HG02571 (cell line): ENCODE measurements around the gene CCDC86.

Experiments used
- ATAC-seq: cut with Tn5 transposase; IDR thresholded peaks from one replicate; pipeline ENCODE4 v1.9.1; 2021; ENCODE audit warnings: mild to moderate bottlenecking, moderate library complexity; ENCODE audit not compliant: unreplicated experiment

CCDC86 gene

GRCh38 chr11:60889869-60890311, 48.0 kb downstream of the CCDC86 start:
- no peak for ATAC-seq

GRCh38 chr11:60890696-60891095, 48.8 kb downstream of the CCDC86 start:
- no peak for ATAC-seq

- no peak for ATAC-seq
Observed at GRCh38 chr11:60891103-60891741, 49.3 kb downstream of the CCDC86 start.

DNA sequence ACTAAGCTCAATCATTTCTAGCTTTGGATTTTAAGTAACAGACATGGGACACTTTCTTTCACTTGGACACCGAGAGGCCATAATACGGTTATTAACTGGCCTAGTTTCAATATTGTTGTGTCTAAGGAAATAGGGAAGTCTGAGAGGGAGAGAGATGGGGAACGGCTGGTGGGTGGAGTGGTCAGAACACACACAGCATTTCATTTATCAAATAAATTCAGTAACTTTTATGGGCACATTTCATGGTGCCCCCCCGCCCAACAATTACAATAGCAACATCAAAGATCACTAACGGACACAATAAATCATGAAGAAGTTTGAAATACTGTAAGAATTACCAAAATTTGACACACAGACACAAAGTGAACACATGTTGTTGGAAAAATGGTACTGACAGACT, 53.8 kb downstream of the CCDC86 start:
- ATAC-seq: no peak

GRCh38 chr11:60897496-60897895, 55.6 kb downstream of the CCDC86 start:
- no peak for ATAC-seq

GRCh38 chr11:60899046-60899936, 57.4 kb downstream of the CCDC86 start:
- no peak for ATAC-seq

GRCh38 chr11:60899977-60900376, 58.1 kb downstream of the CCDC86 start:
- no peak for ATAC-seq
